ENCODE results near the gene ACAN.

DNA sequence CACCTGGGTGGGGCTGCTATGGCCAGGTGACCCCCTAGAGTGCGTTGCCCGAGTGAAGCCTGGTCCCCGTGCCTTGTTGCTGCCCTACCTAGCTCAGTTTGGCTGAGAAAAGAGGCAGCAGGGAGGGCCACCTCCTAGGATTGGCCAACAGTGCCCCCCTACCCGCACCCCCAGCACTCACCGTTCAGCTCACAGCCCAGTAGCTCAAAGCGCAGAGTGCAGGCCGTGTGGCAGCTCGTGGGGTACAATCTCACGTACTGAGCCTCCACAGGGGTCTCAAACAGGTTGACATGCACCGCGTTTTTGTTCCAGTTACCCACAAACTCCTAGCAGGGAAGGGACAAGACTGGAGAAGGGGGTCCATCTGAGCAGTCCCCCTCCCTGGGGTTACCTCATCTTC, 102.3 kb downstream of the ACAN start:
- TF ChIP-seq, protein P1, sequence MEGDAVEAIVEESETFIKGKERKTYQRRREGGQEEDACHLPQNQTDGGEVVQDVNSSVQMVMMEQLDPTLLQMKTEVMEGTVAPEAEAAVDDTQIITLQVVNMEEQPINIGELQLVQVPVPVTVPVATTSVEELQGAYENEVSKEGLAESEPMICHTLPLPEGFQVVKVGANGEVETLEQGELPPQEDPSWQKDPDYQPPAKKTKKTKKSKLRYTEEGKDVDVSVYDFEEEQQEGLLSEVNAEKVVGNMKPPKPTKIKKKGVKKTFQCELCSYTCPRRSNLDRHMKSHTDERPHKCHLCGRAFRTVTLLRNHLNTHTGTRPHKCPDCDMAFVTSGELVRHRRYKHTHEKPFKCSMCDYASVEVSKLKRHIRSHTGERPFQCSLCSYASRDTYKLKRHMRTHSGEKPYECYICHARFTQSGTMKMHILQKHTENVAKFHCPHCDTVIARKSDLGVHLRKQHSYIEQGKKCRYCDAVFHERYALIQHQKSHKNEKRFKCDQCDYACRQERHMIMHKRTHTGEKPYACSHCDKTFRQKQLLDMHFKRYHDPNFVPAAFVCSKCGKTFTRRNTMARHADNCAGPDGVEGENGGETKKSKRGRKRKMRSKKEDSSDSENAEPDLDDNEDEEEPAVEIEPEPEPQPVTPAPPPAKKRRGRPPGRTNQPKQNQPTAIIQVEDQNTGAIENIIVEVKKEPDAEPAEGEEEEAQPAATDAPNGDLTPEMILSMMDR (conservative IDR thresholded peaks at IDR 0.05): no peak
- TF ChIP-seq EZH2 (IDR thresholded peaks at IDR 0.05; ENCODE audit: low read depth): no peak

Measured in PC-9 (cell line).